HL-60/S4 treated with retinoic acid at 250 ng/mL for 4 days and 3 days (cell line): Measurements from ENCODE around the gene SLAIN1.

ENCODE experiments used
- in situ Hi-C: fragments of 300-500 bp; cut with MboI; formaldehyde crosslinking; loops from 2 replicates; pipeline ENCODE4 v1.7.0; 2022; ENCODE audit warnings: low sequenced_read_pairs

Gene SLAIN1

DNA sequence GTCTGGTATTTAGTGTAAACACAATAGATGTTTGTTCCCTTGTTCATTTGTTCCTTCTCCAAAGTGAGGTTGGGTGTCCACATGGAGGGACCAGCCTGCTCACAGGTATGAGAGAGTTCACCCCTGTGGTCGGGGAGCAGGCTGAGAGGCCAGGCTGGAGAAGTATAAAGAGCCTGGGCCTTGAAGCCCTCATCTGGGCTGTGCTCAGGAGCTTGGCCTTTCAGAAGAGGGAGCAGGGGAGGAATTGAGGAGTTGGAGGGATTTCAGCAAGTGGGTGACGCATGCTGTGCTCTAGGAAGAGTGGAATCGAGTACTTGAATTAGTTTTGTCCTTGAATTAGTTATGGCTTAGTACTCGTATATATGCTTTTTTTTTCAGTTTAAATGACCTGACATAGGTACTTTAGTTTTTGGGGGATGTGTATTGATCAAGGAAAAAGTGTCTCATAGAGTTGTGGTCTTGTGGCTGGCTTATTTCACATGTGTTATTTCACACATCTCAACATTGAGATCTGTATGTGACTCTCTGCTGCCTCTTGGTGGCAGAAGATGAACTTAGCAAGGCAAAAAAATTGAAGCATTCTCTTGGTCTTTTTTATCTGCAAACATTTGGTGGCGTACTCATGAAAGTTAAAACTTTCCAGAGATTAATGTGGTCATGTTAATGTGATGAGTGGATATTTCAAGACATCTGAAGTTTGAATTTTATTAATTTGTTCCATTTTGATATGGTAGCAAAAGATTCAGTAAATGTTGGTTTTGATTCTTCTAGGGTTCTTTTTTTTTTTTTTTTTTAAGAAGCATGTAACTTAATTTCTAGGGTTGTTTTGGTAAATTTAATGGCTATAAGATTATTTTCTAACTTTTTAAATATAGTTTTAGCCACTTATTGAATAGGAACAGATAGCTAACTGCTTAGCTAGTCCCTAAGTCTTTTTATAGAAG, 54.3 kb downstream of the SLAIN1 start:
- in situ Hi-C loops, result loop anchor here (10.0 kb wide), 1 partner anchor 157 kb away; no protein-coding TSS in a partner anchor

DNA sequence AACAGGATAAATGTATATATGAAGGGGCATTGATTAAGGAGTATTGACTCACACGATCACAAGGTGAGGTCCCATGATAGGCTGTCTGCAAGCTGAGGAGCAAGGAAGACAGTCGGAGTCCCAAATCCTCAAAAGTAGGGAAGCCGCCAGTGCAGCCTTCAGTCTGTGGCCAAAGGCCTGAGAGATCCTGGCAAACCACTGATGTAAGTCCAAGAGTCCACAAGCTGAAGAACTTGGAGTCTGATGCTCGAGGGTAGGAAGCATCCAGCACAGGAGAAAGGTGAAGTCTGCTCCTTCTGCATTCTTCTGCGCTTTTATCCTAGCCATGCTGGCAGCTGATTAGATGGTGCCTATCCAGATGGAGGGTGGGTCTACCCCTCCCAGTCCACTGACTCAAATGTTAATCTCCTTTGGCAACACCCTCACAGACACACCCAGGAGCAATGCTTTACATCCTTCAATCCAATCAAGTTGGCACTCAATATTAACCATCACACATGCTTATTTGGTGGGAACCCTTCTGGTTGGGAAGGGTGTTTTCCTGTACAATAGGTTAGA, 55.1 kb downstream of the SLAIN1 start:
- in situ Hi-C loops, result loop anchor here (10.0 kb wide), 1 partner anchor 158 kb away; no protein-coding TSS in a partner anchor

DNA sequence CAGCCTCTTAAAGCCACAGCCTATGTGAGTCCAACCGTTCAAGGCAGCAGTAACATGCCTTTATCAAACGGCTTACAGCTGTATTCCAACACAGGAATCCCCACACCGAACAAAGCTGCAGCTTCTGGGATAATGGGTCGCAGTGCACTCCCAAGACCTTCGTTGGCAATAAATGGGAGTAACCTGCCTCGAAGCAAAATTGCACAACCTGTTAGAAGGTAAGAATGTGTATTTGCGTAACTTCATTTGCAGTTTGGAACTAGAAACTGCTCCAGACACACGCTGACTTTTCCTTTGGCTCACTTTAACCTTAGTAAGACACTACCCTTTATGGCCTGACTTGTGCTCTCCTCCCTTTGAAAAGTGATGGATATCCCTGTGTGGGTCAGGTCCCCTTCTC, 63.4 kb downstream of the SLAIN1 start:
- in situ Hi-C loops, result no loop called here

DNA sequence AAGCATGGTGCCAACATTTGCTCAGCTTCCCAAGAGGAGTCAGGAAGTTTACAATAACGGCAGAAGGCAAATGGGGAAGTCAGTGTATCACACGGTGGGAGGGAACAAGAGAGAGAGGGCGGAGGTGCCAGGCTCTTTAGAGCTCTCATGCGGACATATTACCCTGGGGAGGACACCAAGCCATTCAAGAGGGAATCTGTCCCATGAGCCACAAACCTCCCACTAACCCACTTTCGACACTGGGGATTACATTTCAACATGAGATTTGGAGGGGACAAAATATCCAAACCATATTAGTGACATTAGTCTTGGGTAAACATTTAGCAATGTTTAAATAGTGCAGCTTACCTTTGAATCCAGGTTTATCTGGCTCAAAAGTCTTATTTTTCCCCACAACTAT, 69.9 kb downstream of the SLAIN1 start:
- in situ Hi-C loops, result no loop called here

DNA sequence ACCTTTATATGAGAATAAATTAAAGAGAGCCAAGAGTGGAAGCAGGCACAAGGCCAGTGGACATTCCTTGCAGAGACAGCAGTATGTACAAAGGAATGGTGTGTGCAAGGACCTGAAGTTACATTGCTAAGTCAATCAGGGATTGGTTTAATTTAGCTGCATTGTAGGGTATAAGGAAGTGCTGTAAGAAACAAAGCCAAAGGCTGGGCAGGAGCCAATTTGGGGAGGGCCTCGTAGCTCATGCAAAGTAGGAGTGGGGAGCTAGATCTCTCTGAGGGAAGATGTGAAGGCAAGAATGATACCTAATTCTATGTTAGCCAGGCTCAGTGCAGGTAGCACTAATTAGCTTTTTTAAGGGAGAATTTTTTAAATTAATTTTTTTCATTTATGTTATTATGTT, 76.7 kb downstream of the SLAIN1 start:
- in situ Hi-C loops, result no loop called here

DNA sequence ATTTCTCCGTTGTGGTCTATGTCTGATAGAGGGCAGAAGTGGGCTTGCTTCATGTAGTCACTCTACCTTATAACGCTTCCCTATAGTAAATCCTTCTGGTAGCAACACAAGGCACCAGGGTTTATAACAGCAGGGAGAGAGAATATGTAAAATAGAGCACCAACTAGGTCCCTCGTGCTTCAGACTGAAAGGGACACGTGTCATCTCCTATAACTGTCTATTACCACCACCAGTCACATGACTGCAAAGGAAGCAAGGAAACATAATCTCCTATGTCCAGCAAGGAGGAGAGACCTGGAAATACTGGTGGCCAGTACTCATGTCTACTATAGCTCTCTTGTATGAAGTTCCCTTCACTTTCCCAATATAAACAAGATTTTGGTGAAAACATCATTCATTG, 79.2 kb downstream of the SLAIN1 start:
- in situ Hi-C loops, result loop anchor here (5.0 to 25.0 kb wide), 2 partner anchors 346 to 1186 kb away; no protein-coding TSS in a partner anchor

DNA sequence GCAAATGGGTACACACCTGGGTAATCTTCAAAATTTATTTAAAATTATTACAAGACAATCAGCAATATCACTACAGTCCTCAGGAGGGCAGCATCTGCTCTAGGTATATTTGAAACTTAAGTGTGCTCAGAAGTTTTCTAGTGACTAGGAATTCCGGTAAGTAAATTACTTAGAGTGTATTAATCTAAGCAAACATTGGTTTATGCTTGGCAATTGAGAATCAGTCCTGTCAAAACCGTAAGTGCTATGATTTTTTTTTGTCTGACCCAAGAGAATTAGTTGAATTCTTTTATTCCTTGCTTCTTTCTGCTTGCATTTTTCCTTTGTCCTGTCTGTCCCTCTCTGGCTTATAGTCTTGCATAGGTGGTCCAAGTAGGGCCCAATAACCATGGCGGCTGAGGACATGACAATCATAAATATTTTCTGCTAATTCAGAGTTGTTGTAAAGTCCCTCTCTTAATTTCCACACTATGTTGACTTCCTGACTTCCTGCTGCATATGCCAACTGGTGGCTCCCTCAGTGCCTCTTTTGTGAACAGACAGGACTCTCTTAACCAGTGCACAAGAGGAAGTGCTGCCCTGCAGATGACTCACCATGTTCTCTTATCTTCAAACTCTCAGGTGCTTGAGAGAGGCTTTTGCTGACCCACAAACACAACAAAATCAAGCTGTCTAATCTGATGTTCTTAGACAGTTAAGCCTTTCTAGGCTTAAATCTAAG, 82.2 kb downstream of the SLAIN1 start:
- in situ Hi-C loops, result loop anchor here (5.0 to 25.0 kb wide), 2 partner anchors 343 to 1183 kb away; no protein-coding TSS in a partner anchor

DNA sequence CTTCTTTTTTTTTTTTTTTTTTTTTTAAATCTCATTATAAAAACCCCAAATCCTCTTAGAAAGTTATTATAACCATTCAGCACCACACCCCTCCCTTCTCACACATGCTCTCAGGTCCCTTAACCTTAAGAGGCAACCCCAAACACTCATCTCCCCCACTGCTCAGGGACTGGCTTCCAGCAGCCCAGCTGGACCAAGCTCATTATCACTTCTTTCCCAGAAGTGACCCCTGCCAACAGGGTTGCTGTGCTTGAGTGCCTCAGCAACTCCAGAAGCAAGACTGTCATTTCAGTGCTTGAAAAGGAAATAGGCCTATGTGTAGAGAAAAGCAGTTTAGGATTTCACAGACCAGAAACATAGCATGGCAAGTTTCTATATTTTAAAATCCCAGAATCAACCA, 84.3 kb downstream of the SLAIN1 start:
- in situ Hi-C loops, result loop anchor here (25.0 kb wide), 1 partner anchor 1180 kb away; no protein-coding TSS in a partner anchor

DNA sequence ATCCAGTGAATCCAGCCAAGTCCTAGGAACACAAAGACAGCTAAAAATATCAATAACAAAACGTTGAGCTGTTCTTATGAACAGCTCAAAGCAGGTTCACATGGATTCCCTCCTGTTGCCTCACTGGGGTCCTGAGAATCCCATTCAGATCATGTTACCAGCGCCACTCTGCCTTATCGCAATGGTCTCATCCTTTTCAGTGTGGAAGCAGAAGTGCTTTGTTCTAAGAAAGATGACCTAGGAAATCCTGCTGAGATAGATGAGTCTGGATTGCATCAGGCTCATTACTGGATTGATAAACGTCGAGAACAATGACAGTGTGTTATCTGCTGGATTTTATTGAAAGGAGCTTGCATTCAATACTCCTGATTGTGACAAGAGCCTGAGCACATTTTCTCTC, 87.0 kb downstream of the SLAIN1 start:
- in situ Hi-C loops, result loop anchor here (25.0 kb wide), 1 partner anchor 1178 kb away; no protein-coding TSS in a partner anchor

DNA sequence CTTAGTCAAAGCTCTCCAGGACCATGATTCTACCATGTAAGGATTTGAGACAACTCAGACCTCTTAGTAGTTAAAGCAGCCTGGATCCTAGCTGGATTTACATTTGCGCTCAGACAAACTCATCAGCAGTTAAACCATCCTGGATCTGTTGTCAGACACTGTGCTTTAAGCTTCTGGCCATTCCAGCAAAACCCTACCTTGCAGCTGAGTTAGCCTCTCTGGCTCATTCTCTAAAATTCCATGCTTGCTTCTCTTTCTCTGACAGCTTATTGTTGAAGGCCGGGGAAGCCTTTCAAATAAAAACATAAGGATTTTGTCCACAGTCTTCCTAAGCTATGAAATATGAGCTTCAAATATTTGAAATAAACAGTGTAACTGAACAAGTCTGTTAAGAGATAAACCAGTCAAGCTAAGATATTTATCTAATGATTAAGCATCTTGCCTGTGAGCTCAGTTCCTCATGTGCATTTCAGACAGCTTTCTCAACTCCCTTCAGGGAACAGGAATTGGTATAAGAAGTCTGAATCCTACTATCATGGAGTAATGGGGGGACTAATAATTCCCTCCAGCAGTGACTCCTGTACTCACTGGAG, 89.3 kb downstream of the SLAIN1 start:
- in situ Hi-C loops, result loop anchor here (25.0 kb wide), 1 partner anchor 1176 kb away; no protein-coding TSS in a partner anchor

DNA sequence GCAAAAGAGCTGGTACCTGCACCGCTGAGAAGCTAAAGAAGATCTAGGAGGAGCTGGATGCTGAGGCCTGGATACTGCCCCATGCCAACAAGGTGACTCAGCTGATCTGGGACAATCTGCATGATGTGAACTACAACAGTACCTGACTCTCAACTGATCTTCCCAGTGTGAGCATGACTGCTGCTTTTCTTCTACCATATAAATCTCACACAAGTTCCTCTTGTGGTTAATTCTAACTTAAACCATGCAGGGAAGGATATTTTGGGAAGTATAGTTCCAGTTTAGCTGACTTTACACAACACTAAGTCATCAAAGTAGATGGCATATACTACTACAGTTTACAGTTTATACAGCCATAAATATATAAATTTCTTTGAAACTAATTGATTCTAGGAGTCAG, 91.9 kb downstream of the SLAIN1 start:
- in situ Hi-C loops, result loop anchor here (25.0 kb wide), 1 partner anchor 1173 kb away; no protein-coding TSS in a partner anchor

DNA sequence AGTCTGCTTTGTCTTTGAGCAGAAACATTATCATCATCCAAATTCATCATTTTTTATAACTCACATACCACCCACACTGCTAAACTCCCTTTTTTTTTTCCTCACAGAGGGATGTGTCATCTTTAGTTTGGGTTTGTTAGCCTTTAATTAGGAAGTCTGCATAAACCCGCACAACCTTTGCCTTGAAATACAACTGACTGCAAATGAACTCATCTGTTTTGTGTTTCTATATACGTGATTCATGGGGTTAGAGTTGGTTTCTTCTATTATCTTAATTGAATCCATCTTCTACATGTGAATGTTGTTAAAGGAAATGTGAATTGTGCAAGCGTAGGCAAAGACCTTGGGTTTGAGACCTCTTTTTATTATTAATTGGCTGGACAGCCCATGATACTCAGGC, 102.7 kb downstream of the SLAIN1 start:
- in situ Hi-C loops, result no loop called here

DNA sequence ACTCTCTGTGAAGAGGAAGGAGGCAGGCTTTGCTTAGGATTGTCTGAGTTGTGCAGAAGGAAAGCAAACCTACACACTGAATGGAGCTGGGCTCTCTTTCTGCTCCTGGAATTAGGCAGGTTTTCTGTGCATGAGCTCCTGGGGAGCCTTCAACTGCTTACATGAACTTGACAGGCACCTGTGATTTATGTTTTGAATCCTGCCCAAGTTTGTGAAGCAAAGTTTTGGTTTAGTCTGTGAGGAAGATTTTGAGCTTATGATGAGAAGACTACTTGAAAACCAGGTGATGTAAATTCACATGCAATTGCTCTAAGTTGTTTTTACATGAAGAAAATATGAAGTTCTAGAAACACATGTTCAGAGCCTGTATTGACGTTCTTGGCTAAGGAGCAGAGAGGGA, 109.0 kb downstream of the SLAIN1 start:
- in situ Hi-C loops, result no loop called here

DNA sequence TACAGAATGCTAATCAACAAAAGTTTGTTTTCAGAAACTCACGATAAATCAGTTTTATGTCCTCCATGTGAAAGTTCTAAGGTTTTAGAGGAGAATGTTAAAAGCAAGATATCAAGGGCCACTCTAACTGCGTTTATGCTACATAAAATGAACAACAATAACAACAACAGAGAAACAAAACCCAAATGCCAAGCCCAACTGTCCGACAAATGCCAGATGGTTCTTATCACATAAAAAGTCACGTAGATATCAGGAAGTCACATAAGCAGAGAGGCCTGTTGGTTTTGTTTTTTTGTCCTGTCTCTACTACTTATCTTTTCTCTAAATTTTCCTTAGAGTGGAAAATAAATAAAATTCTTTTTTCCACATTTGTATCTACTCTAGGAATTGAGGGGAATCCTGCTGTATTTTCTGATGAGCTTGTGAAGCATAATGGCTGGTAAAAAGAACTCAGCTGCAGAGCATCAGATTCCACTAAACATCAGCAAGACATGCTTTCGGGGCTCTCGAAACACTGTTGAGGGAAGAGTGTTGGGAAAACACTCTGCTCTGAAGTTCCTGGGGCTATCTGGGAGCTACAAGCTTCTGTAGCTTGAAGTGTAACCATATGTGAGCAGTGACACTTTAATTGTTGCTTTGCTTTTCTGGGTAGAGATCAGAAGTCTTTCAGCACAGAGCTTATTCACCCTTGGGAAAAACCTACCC, 110.1 kb downstream of the SLAIN1 start:
- in situ Hi-C loops, result no loop called here

DNA sequence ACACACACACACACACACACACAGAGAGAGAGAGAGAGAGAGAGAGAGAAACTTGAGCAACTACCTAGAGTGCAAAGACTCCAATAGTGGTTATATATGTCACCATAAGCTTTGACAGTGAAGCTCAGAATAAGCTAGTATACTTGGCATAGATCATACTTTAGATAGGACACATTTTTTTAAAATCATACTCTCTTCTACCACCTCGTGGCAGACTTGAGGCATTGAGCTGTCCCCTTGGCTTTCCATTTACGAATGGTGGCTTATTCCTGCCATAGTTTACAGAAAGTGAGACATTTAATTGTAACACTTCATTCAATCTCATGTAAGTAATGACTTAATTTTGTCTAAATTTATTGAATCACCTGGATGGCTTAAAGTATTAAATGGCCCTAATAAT, 112.9 kb downstream of the SLAIN1 start:
- in situ Hi-C loops, result no loop called here

DNA sequence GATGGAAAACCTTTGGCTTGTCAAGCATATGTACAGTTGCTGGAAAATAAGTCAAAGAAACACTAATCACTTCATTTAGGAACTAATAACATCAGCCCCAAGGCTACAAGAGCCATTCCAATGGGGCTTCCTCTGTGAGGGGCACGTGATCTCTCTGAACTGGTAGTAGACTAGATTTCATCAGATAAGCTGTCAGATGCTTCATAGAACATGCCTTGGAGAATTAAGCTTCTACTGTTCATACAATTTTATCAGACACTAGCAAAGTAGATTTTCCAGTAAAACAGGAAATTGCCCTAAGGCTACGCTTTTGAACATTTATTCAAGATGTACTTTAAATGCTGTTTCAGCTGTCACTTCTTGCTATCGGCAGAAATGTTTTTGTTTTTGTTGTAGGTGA, 113.4 kb downstream of the SLAIN1 start:
- in situ Hi-C loops, result no loop called here

DNA sequence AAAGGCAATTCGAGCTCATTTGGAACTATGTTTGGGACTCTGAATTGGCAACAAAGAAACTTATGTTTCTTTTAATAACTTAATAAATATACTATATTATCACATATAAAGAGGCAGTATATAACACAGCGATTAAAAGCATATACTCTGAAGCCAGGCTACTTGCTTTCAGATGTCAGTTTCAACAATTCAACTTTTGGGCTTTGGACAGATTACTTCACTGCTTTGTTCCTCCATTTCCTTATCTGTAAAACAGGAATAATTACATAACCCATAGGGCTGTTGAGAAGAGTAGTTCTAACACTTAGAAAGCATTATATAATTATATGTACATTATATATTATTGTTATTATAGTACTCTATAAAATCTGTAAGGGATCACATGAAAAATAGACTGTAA, 113.9 kb downstream of the SLAIN1 start:
- in situ Hi-C loops, result no loop called here

DNA sequence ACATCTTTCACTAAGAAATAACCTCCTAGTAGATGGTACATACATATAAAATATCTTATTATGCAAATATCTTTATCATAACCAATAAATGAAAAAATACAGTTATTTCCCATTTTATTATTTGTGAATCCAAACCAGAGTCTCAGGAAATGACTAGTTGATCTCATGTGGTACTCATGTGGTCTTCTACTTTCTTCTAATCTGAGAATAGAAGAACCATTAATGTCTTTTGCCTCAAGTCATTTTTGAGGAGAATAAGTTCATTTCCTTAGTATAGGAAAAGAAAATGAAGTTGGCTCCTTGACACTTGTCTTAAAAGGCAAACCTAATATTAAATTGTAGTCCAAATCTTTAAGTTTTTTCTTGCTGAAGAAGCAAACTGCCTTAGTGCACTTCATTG, 114.5 kb downstream of the SLAIN1 start:
- in situ Hi-C loops, result no loop called here
